OCI-M2 (cell line): ENCODE results near the gene ANTXR2.

Source experiments
- DNase-seq: peaks from one replicate; lab custom pipeline; 2025; ENCODE audit not compliant: unreplicated experiment; lab: John Stamatoyannopoulos, UW

ANTXR2 gene

DNA sequence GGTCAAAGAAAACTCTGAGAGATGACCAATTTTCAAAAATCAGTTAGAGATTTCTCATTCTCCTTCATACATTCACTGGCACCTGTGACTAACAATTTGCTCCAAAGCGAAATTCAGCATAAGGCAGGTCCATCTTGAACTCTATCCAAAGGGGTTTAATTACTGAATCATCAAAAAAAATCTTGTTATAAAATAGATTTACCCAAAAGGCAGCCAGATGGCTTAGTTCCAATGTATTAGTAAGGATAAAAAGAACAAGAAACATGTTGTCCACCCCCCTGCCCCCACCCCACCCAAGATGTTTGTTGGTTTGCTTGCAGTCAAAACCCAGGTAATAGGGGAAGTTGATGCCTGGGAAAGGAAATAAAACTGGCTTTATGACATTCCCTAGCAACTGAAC is 200.3 kb downstream of the ANTXR2 start:
- DNase-seq, result no peak

DNA sequence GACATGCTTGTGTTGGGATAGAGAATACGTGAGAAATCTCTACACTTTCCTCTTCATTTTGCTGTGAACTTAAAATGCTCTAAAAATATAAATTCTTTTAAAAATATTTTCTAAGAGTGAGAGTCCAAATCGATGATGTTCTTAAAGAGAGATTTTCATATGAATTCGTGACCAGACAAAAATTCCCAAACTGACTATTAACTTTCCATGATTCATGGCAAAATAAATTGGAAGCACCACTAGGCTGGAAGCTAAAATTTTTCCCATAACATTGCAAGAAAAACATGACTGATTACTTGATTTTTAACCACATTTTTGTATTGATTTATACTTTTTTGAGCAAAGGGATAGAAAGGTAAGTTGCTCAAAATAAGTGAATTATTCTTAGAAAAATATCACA is 201.1 kb downstream of the ANTXR2 start:
- no peak for DNase-seq

- no peak for DNase-seq
Observed at GRCh38 chr4:79869597-79870237, 203.3 kb downstream of the ANTXR2 start.

DNA sequence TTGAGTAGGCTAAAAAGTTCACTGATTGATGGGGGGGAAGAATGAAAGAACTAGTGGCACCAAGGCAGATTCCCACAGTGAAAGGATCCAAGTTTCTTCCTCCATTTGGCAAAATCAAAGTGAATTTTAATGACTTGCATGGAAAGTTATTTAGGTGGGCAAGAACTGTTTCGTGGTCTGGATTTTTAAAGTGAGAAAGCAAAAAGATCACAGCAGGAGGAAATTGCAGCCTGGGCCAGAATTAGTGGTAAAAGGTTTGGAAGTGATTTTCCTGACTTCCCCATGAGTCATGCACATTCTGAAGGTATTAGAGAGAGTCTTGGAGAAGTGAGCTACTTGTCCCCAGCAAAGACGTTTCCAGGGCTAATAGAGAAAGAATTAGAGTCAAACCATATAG is 207.8 kb downstream of the ANTXR2 start:
- DNase-seq, result no peak

DNA sequence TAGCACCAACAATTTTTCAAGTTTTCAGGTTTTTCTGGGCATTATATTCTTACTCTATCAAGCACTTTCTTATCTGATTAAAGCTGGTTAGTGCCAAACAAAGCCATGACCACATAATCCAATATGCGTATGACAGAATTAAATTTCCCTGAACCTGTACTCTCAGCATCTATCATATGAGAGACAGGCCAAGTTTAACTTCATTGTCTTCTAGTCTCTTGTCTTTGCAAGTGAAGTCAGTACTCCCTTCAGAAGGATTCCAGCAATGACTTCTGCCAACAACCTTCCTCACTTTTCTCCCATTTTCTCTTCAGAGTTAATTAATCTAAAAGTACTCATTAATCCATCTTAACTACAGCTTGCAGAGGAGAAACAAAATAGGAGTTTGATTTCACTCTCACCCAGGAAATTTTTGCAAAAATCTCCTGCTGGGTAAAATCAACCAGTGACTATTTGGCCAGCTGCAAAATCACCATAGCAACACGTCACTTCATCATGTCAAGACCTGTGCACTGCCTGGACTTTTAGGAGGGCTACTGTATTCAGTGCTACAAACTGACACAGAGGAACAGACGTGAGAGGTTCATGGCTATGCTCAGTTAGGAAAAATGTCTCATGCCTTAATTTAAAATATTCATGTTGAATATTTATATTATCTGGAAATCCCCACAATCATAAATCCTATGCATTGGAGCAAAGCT is 208.4 kb downstream of the ANTXR2 start:
- no peak for DNase-seq

DNA sequence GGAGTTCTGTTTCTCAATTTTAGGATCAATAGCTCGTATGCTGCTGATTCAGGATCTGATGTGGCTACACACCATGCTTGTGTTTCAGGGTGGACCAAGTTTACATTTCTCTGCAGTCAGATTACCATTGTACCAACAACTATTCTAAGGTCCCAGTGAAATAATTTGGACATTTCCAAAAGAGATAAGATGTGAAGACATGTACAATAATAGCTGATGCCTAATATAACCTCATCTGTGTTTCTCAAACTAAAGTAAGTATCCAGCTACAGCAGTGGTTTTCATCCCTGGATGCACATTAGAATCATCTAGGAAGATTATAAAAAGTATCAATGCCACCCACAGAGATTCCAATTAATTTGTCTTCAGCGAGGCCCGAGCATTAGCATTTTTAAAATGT is 209.7 kb downstream of the ANTXR2 start:
- DNase-seq, result no peak

DNA sequence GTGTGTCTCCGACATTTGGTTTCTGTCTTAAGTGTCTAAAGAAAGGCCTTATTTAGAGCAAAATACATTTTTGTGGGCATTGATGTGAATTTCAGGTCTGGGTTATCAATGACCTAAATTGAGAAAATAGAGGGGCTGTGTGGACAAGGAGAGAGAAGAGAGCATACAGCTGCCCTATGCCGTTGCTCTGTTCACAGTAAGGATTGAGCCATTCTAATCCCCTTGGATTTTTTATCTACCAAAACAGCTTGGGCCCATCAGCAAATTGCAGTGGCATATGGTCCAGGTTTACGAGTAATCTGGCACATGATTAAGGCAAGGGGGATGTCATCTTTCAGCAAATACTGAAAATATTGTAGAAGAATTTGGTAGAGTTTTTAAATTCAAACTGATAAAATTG is 210.2 kb downstream of the ANTXR2 start:
- no peak for DNase-seq

DNA sequence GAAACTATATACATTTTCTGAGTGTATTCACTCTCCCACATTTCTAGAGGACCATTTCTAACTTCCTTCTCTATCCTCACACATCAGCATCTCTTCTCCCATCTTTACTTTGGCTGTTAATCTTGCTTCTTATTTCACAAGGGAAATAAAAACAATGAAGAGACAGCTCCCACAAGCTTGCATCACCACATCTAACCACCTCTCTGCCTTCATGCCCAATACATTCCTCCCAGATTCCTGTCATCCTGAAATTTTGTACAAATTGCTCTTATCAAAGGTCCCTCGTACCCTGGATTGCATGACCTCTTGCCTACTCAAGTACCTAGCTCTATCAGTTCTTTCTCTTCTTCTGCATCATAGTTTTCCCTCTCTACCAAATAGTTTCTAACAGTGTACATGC is 215.2 kb downstream of the ANTXR2 start:
- DNase-seq, result no peak

GRCh38 chr4:79856196-79856595 is 216.8 kb downstream of the ANTXR2 start:
- no peak for DNase-seq

GRCh38 chr4:79854856-79855502 is 218.1 kb downstream of the ANTXR2 start:
- no peak for DNase-seq

DNA sequence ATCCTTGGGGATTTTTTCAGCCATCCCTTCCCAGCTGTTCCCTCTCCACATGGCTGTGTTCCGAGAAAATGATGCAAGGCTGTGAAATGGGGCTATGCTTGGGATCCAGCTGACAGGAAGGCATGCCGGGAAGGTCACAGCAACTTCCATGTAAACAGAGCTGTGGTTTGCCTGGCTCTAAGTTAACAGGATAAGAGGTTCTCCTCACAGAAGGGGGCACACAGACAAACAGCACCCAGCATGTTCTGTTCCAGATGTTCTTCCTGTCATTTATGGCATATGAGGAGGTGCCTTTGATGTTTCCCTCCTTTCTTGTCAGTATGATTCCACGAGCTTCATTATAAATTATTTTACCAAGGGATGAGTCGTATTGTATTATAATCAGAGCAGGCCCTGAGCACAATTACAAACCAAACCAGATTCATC is 220.7 kb downstream of the ANTXR2 start:
- no peak for DNase-seq

DNA sequence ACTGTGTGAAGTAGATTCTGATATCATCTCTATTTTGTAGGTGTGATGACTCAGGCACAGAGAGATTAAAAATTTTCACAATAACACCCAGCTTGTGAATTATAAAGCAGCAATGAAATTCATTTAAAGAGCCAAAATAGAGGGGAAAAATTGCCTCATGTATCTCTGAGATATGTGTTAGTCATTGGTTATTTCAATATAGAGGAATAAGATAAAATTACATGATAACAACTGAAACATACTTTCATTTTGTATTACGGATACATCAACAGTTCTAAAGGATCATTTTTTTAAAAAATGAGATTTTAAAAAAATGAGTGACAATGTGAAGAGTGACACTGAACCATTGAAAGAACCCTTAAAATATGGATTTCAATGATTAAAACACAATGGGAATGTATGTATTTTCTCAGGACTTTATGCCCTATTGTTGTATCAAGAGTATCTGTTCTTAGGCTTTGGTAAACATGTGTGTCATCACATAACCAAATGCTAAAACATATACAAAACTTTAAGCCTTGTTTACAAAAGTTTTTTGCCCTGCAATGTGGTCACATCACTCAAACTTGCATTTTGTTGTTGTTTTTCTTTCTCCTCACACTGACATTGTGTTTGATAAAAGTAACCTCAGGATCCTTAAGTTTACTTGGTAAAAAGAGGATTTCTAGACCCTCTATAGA is 221.3 kb downstream of the ANTXR2 start:
- DNase-seq, result no peak
